ENCODE measurements around the gene RPS15. TPM values are rescaled to one million over a fixed set of nuclear protein-coding genes. Genes with fewer than 3 reads are reported as not detected.

The RPS15 gene
- total and polyA plus RNA-seq, 2 of the 13 experiments (the other 11 are each of a cell fraction or from before 2014, with no cell fraction given) = 695 to 1,411 TPM

- TF ChIP-seq MAFG (CRISPR knock-in tag; IDR thresholded peaks at IDR 0.05) = no peak
- TF ChIP-seq ZBTB1 (CRISPR knock-in tag; IDR thresholded peaks at IDR 0.05; ENCODE audit: borderline replicate concordance) = no peak
- 0 out of 2 replicates have a peak, but pooled peaks have one; percentile 26 for TF ChIP-seq ZBTB43 (CRISPR knock-in tag; conservative IDR thresholded peaks at IDR 0.05)
- TF ChIP-seq GATAD2A (CRISPR knock-in tag; IDR thresholded peaks at IDR 0.05) = peak; percentile 52; the same call in 1 of the 2 replicates
- TF ChIP-seq SMARCC2 (IDR thresholded peaks at IDR 0.05) = no peak
- no peak for TF ChIP-seq CHD2 (IDR thresholded peaks at IDR 0.05; ENCODE audit: low read depth, low read length)
- no peak for TF ChIP-seq U2AF2 (IDR thresholded peaks at IDR 0.05; ENCODE audit: low read depth, low read length)
- no peak for TF ChIP-seq ZZZ3 (CRISPR knock-in tag; IDR thresholded peaks at IDR 0.05; ENCODE audit: borderline replicate concordance)
- TF ChIP-seq ZNF891 (CRISPR knock-in tag; IDR thresholded peaks at IDR 0.05) = peak; percentile 72; the same call in 1 of the 2 replicates
- 0 out of 2 replicates have a peak, but pooled peaks have one; percentile 44 for TF ChIP-seq DZIP1 (CRISPR knock-in tag; IDR thresholded peaks at IDR 0.05)
- TF ChIP-seq ZNF616 (CRISPR knock-in tag; IDR thresholded peaks at IDR 0.05; ENCODE audit: low read depth) = no peak
- peak; percentile 70 for TF ChIP-seq RXRB (CRISPR knock-in tag; IDR thresholded peaks at IDR 0.05; ENCODE audit: borderline replicate concordance)
- TF ChIP-seq KAT2B (IDR thresholded peaks at IDR 0.05; ENCODE audit: borderline replicate concordance, low read depth, low read length) = no peak
- TF ChIP-seq ZNF205 (CRISPR knock-in tag; IDR thresholded peaks at IDR 0.05) = no peak
- no peak for TF ChIP-seq HES4 (CRISPR knock-in tag; IDR thresholded peaks at IDR 0.05; ENCODE audit: borderline replicate concordance)
- TF ChIP-seq STAT6 (CRISPR knock-in tag; IDR thresholded peaks at IDR 0.05; ENCODE audit: borderline replicate concordance) = no peak
- no peak for TF ChIP-seq RCOR2 (CRISPR knock-in tag; IDR thresholded peaks at IDR 0.05)
- peak; percentile 60; the same call in 1 of the 2 replicates for TF ChIP-seq MEIS1 (CRISPR knock-in tag; IDR thresholded peaks at IDR 0.05; ENCODE audit: borderline replicate concordance)
- peak; percentile 54; the same call in 1 of the 2 replicates for TF ChIP-seq ZNF747 (CRISPR knock-in tag; IDR thresholded peaks at IDR 0.05; ENCODE audit: borderline replicate concordance)
- 0 out of 2 replicates have a peak, but pooled peaks have one; percentile 25 for TF ChIP-seq ZGPAT (CRISPR knock-in tag; IDR thresholded peaks at IDR 0.05)
- TF ChIP-seq NCOA1 (CRISPR knock-in tag; IDR thresholded peaks at IDR 0.05) = 0 out of 2 replicates have a peak, but pooled peaks have one; percentile 20
- TF ChIP-seq ZNF878 (CRISPR knock-in tag; IDR thresholded peaks at IDR 0.05) = peak; percentile 70; the same call in 1 of the 2 replicates
These were observed 13.8 kb upstream of the RPS15 start (continued) for GRCh38 chr19:1424192-1424955.
